Metanephros (tissue), 1 donor: Measurements from ENCODE around the gene IFNAR2. TPM values are rescaled to one million over a fixed set of nuclear protein-coding genes. Genes with fewer than 3 reads are reported as not detected.

Experiments
- total RNA-seq: library from RNA; depleted of rRNA; stranded (reverse); fragments of >200 nt; gene quantifications from one replicate; pipeline ENCODE4 v1.2.3, GENCODE V29; 2014

The IFNAR2 gene
- total RNA-seq, result 8.7 TPM

GRCh38 chr21:33229784-33230544 is at the start of gene IFNAR2:
Gene IFNAR2 (plus strand): TSS chr21:33229938. CDS start chr21:33241923, 11,985 bp downstream.

GRCh38 chr21:33266050-33266788 is 36.5 kb downstream of the IFNAR2 start, which contains the start of gene IL10RB:
Gene IL10RB (plus strand): TSS chr21:33266367. CDS start chr21:33266466, 99 bp downstream.

Other genes starting within 250 kb of the IFNAR2 start
- 0.06 TPM for gene OLIG2, start 204.0 kb upstream of the IFNAR2 start, total RNA-seq
- 1.8 TPM for gene OLIG1, start 159.8 kb upstream of the IFNAR2 start, total RNA-seq
- gene IL10RB, start 36.4 kb downstream of the IFNAR2 start, total RNA-seq, result 22.9 TPM
- 29.8 TPM for gene IFNAR1, start 95.0 kb downstream of the IFNAR2 start, total RNA-seq
- 58.6 TPM for gene IFNGR2, start 173.5 kb downstream of the IFNAR2 start, total RNA-seq